HepG2 (cell line): Measurements from ENCODE around the gene GNL1. TPM values are rescaled to one million over a fixed set of nuclear protein-coding genes. Genes with fewer than 3 reads are reported as not detected.

Experiments used
- ATAC-seq: fragments of 200-7000 bp; cut with Tn5 transposase; 3 replicates; pipeline ENCODE4 v1.9.1; 2020; ENCODE audit warnings: mild to moderate bottlenecking, moderate library complexity
- BruUV-seq: library from RNA; stranded (reverse); fragments of 400-500 nt; replicated peaks from 2 replicates; lab custom pipeline; 2021; lab: Mats Ljungman, UMichigan
- CTCF ChIA-PET: fragments of 300-600 bp; formaldehyde crosslinking; extraction: SDS; loops from one replicate; lab custom pipeline; 2021; ENCODE audit warnings: low total read pairs, inconsistent platforms, low intra/inter-chr PET ratio; lab: Yijun Ruan, JAX
- POLR2A ChIA-PET: fragments of 350-600 bp; sonication (Branson Sonifier 250); formaldehyde crosslinking; loops from one replicate; lab custom pipeline; 2020; ENCODE audit warnings: antibody characterized with exemption, inconsistent platforms; lab: Yijun Ruan, JAX
- DNase-seq: peaks from one replicate; pipeline ENCODE4 v3.0.0-alpha.2; 2015; ENCODE audit warnings: low spot score
- FAIRE-seq: peaks from 3 replicates; lab custom pipeline; 2011; peaks lifted over from hg19 to GRCh38; lab: Jason Lieb, UNC
- H2AFZ ChIP-seq: one replicate; pipeline ENCODE4 v1.6.1; 2011; ENCODE audit warnings: low read length, inconsistent platforms
- H3K27ac ChIP-seq: fragments of 300-600 bp; 3 replicates; pipeline ENCODE4 v1.8.0; 2011; ENCODE audit warnings: mixed run types, mild to moderate bottlenecking, mixed read lengths, low read length, inconsistent platforms; ENCODE audit not compliant: insufficient read depth; ENCODE audit errors: extremely low read length
- H3K27me3 ChIP-seq, 2 experiments: fragments of 200-600 bp in 1 of 2; 2 replicates in 1 of 2; 3 replicates in 1 of 2; pipeline versions ENCODE4 v1.6.0 to v1.8.0; 2011; ENCODE audit warnings: low read length in 2 of 2, mild to moderate bottlenecking in 2 of 2, moderate library complexity in 2 of 2, inconsistent platforms in 1 of 2; ENCODE audit not compliant: insufficient read depth in 2 of 2, control insufficient read depth in 1 of 2
- H3K36me3 ChIP-seq, 2 experiments: fragments of 200-600 bp in 1 of 2; replicated peaks in 1 of 2; 2 replicates in 1 of 2; 3 replicates in 1 of 2; pipeline versions ENCODE4 v1.5.1 to v1.8.0; 2011; ENCODE audit warnings: low read length in 2 of 2, inconsistent platforms in 1 of 2; ENCODE audit not compliant: insufficient read depth in 2 of 2, control insufficient read depth in 1 of 2
- H3K4me1 ChIP-seq: 2 replicates; pipeline ENCODE4 v1.5.1; 2012; ENCODE audit warnings: low read length, inconsistent platforms; ENCODE audit not compliant: insufficient read depth
- H3K4me2 ChIP-seq: 2 replicates; pipeline ENCODE4 v1.6.0; 2011; ENCODE audit warnings: low read depth, low read length, inconsistent platforms
- H3K4me3 ChIP-seq, 3 experiments: fragments of 200-600 bp in 1 of 3; sonication (generic), shearing (Covaris generic) in 1 of 3; replicated peaks in 1 of 3; 2 replicates each; pipeline ENCODE4 v1.5.1; 2011 to 2016; ENCODE audit warnings: low read length in 3 of 3, inconsistent platforms in 2 of 3, low read depth in 2 of 3, mild to moderate bottlenecking in 2 of 3, control low read depth in 1 of 3, mixed read lengths in 1 of 3; ENCODE audit not compliant: insufficient read depth in 1 of 3
- H3K79me2 ChIP-seq: one replicate; pipeline ENCODE4 v1.6.1; 2011; ENCODE audit warnings: low read length, inconsistent platforms; ENCODE audit not compliant: insufficient read depth
- H3K9ac ChIP-seq: 2 replicates; pipeline ENCODE4 v1.6.0; 2011; ENCODE audit warnings: mild to moderate bottlenecking, low read depth, low read length, inconsistent platforms; ENCODE audit not compliant: insufficient read depth
- H3K9me3 ChIP-seq: 2 replicates; pipeline ENCODE4 v1.5.1; 2012; ENCODE audit warnings: mild to moderate bottlenecking, low read length
- H4K20me1 ChIP-seq: 2 replicates; pipeline ENCODE4 v1.6.0; 2011; ENCODE audit warnings: inconsistent platforms, mild to moderate bottlenecking, low read length, moderate library complexity; ENCODE audit not compliant: insufficient read depth
- ATF1 ChIP-seq: IDR thresholded peaks from 2 replicates; pipeline ENCODE4 v1.6.1; 2016; ENCODE audit warnings: mild to moderate bottlenecking, control low read depth
- CBFB ChIP-seq: sonication (generic); formaldehyde crosslinking; IDR thresholded peaks from 2 replicates; pipeline ENCODE4 v1.4.0; 2020; ENCODE audit warnings: missing genetic modification reagents
- CREBL2 ChIP-seq: sonication (generic); formaldehyde crosslinking; IDR thresholded peaks from 2 replicates; pipeline ENCODE4 v1.8.1; 2023; ENCODE audit warnings: missing genetic modification reagents, mild to moderate bottlenecking, borderline replicate concordance
- MLLT10 ChIP-seq: sonication (generic); formaldehyde crosslinking; IDR thresholded peaks from 2 replicates; pipeline ENCODE4 v1.4.0; 2020; ENCODE audit warnings: missing genetic modification reagents
- MTA1 ChIP-seq: sonication (generic); formaldehyde crosslinking; IDR thresholded peaks from 2 replicates; pipeline ENCODE4 v1.4.0; 2020; ENCODE audit warnings: missing genetic modification reagents, mild to moderate bottlenecking, borderline replicate concordance
- PCBP1 ChIP-seq: fragments of 200-400 bp; formaldehyde crosslinking; IDR thresholded peaks from 2 replicates; pipeline ENCODE4 v1.6.1; 2017; ENCODE audit warnings: mild to moderate bottlenecking, low read depth, low read length, borderline replicate concordance
- PLSCR1 ChIP-seq: sonication (generic); formaldehyde crosslinking; IDR thresholded peaks from 2 replicates; pipeline ENCODE4 v1.5.0; 2020; ENCODE audit warnings: missing genetic modification reagents, mild to moderate bottlenecking, borderline replicate concordance
- POLR2A ChIP-seq, 2 experiments: IDR thresholded peaks; 2 replicates each; pipeline ENCODE4 v1.6.1; 2011; ENCODE audit warnings: low read depth in 2 of 2, low read length in 2 of 2, mild to moderate bottlenecking in 1 of 2, moderate library complexity in 1 of 2; ENCODE audit not compliant: insufficient read depth in 1 of 2
- PTBP1 ChIP-seq: fragments of 200-400 bp; formaldehyde crosslinking; IDR thresholded peaks from 2 replicates; pipeline ENCODE4 v1.6.1; 2018; ENCODE audit warnings: low read length, low read depth; ENCODE audit not compliant: poor library complexity, severe bottlenecking
- SIX4 ChIP-seq: sonication (generic); formaldehyde crosslinking; IDR thresholded peaks from 2 replicates; pipeline ENCODE4 v1.4.0; 2020; ENCODE audit warnings: missing genetic modification reagents
- SOX13 ChIP-seq, 3 experiments: fragments of 450-650 bp in 1 of 3; sonication (generic) in 1 of 3; formaldehyde crosslinking in 1 of 3; IDR thresholded peaks in 2 of 3; conservative IDR thresholded peaks in 1 of 3; 2 replicates each; pipeline versions ENCODE4 v1.5.0 to v1.6.1; 2016 to 2020; ENCODE audit warnings: antibody characterized with exemption in 1 of 3, mild to moderate bottlenecking in 1 of 3, missing compliant biosample characterization in 1 of 3, missing genetic modification reagents in 1 of 3, moderate library complexity in 1 of 3
- TBX2 ChIP-seq: sonication (generic); formaldehyde crosslinking; IDR thresholded peaks from 2 replicates; pipeline ENCODE4 v1.5.0; 2020; ENCODE audit warnings: missing genetic modification reagents, mild to moderate bottlenecking, borderline replicate concordance
- ZFP82 ChIP-seq: sonication (generic); formaldehyde crosslinking; IDR thresholded peaks from 2 replicates; pipeline ENCODE4 v1.5.1; 2020; ENCODE audit warnings: mild to moderate bottlenecking, missing genetic modification reagents, borderline replicate concordance
- ZNF644 ChIP-seq: IDR thresholded peaks from 2 replicates; pipeline ENCODE4 v1.6.1; 2016; ENCODE audit warnings: low read depth
- ZNF766 ChIP-seq: sonication (generic); formaldehyde crosslinking; IDR thresholded peaks from 2 replicates; pipeline ENCODE4 v1.5.0; 2020; ENCODE audit warnings: missing genetic modification reagents, borderline replicate concordance
- ZNF800 ChIP-seq: sonication (generic); formaldehyde crosslinking; IDR thresholded peaks from 2 replicates; pipeline ENCODE4 v1.4.0; 2020; ENCODE audit warnings: missing genetic modification reagents
- WGBS: methylation state at CpG from one replicate; pipeline ENCODE4 v1.1.6; 2017; ENCODE audit warnings: low lambda C conversion rate; 5-methylcytosine and 5-hydroxymethylcytosine counted together
- in situ Hi-C: cut with HindIII; loops from 2 replicates; pipeline ENCODE4 v1.10.0; 2017; ENCODE audit warnings: low pct_unique_long_range_greater_than_20kb; ENCODE audit not compliant: extremely low pct_ligation_motif_present
- intact Hi-C: fragments of 100-400 bp; cut with micrococcal nuclease; formaldehyde crosslinking; loops from one replicate; pipeline ENCODE4 v1.10.0; 2022; ENCODE audit not compliant: unreplicated experiment
- polyA plus RNA-seq, 8 experiments: library from polyadenylated mRNA; depleted of rRNA in 3 of 8; stranded (reverse) in 7 of 8; unstranded in 1 of 8; fragments of >200 nt; fragmentation: Illumina TruSeq in 4 of 8; extraction: Trizol in 4 of 8; gene quantifications; 2 replicates each; pipeline versions ENCODE4 v1.2.1 to v1.2.3, GENCODE V29; 2011 to 2016; ENCODE audit warnings: low read depth in 4 of 8, missing spikeins in 1 of 8, mixed read lengths in 1 of 8; ENCODE audit not compliant: insufficient read depth in 1 of 8
- total RNA-seq, 5 experiments: library from RNA; depleted of rRNA; stranded (reverse); fragments of >200 nt; fragmentation: Illumina TruSeq; extraction: Trizol; gene quantifications; 2 replicates each; pipeline ENCODE4 v1.2.3, GENCODE V29; 2016; ENCODE audit warnings: low read depth in 1 of 5
- TF ChIP-seq, protein P1 (sequence below): IDR thresholded peaks from 2 replicates; pipeline ENCODE4 v1.6.1; 2012; ENCODE audit warnings: low read depth, low read length, improper control_type of control experiment

Gene GNL1
- total and polyA plus RNA-seq, 2 of the 13 experiments (the other 11 are each of a cell fraction or from before 2014, with no cell fraction given), result 35.0 to 55.6 TPM

- TF ChIP-seq ZNF800, result no peak
- no peak for TF ChIP-seq MTA1 (CRISPR knock-in tag)
- TF ChIP-seq PTBP1, result peak; percentile 11
- 0 out of 2 replicates have a peak, but pooled peaks have one; percentile 73 for TF ChIP-seq CREBL2
- TF ChIP-seq, all 625 proteins: peak for 15
Observed at GRCh38 chr6:30570740-30571074, 14.4 kb upstream of the GNL1 start (continued).

DNA sequence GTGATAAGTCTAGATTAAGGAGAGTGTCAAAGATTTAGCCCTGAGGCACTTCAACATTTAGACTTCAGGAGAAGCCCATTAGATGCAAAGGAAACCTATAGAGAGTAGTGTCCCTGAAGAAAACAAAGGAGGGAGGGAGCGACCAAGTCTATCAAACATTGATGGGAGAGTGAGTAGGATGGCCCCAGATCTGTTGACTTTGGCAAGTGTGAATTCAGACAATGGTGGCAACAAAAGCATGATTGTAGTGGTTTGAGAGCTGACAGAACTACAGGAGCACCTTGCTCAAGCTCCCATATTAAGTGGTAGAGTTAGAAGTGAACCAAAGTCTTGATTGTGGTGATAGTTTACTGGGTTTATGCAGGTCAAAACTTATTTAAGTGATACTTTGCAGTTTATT, 14.0 kb upstream of the GNL1 start:
- peak; percentile 72 for DNase-seq
- Histone ChIP-seq H3K4me2 (peak overlapping the region; percentile 99), H3K79me2 (peaks cover 40% of the 10 kb centered on the region), H3K9ac (peak overlapping the region; percentile 88), H4K20me1 (peaks cover 23% of the 10 kb centered on the region), H3K36me3 (no peaks in the 10 kb centered on the region; a peak in 1 of 5 replicates), H3K4me3 (peak overlapping the region; percentile 67 to 88 (median 70)), H2AFZ (no peak overlapping the region), H3K9me3 (no peaks in the 10 kb centered on the region), H3K4me1 (peaks cover 58% of the 10 kb centered on the region), H3K27ac (no peak overlapping the region), H3K27me3 (no peaks in the 10 kb centered on the region; a peak in 1 of 5 replicates)
- 25% methylated on average over 1 of the region's 1 CpG for WGBS
- in situ Hi-C loops (no loop called here), intact Hi-C loops (loop anchor here (1.0 kb wide), 2 partner anchors 13 to 103 kb away; partner anchors contain the start of genes DHX16 and PRR3)
- ChIA-PET CTCF (no interaction called here), POLR2A (interaction anchor here (1.2 to 2.6 kb wide), 13 partner anchors 10 to 338 kb away, joined by 3 to 74 read pairs (median 5); partner anchors contain the start of genes GNL1, GTF2H4, MRPS18B and PPP1R10)
- FAIRE-seq, result no peak
- peak; percentile 40 for ATAC-seq
- BruUV-seq, result no TSS peak
- peak; percentile 92 for TF ChIP-seq SOX13 (IDR thresholded peaks at IDR 0.05)
- peak in 1 of 2 experiments; percentile 98; a peak in 2 of 4 replicates for TF ChIP-seq SOX13 (CRISPR knock-in tag; conservative IDR thresholded peaks at IDR 0.05 in 1 of 2, IDR thresholded peaks at IDR 0.05 in 1 of 2)
- no peak for TF ChIP-seq ZNF766 (CRISPR knock-in tag)
- TF ChIP-seq, protein P1, sequence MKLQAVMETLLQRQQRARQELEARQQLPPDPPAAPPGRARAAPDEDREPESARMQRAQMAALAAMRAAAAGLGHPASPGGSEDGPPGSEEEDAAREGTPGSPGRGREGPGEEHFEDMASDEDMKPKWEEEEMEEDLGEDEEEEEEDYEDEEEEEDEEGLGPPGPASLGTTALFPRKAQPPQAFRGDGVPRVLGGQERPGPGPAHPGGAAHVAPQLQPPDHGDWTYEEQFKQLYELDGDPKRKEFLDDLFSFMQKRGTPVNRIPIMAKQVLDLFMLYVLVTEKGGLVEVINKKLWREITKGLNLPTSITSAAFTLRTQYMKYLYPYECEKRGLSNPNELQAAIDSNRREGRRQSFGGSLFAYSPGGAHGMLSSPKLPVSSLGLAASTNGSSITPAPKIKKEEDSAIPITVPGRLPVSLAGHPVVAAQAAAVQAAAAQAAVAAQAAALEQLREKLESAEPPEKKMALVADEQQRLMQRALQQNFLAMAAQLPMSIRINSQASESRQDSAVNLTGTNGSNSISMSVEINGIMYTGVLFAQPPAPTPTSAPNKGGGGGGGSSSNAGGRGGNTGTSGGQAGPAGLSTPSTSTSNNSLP, result 0 out of 2 replicates have a peak, but pooled peaks have one; percentile 33
- TF ChIP-seq SIX4 (CRISPR knock-in tag), result no peak
- TF ChIP-seq PLSCR1, result 0 out of 2 replicates have a peak, but pooled peaks have one; percentile 8
- TF ChIP-seq PCBP1, result no peak
- TF ChIP-seq ZFP82 (CRISPR knock-in tag), result no peak
- no peak for TF ChIP-seq MLLT10 (CRISPR knock-in tag)
- TF ChIP-seq ATF1 (CRISPR knock-in tag), result no peak
- TF ChIP-seq CBFB (CRISPR knock-in tag), result no peak
- no peak for TF ChIP-seq TBX2 (CRISPR knock-in tag)
- TF ChIP-seq ZNF644 (CRISPR knock-in tag), result 0 out of 2 replicates have a peak, but pooled peaks have one; percentile 54
- TF ChIP-seq POLR2A (IDR thresholded peaks at IDR 0.05; ENCODE audit: insufficient read depth in 1 of 2, low read depth in 2 of 2, low read length in 2 of 2), result no peak; a peak in 1 of 4 replicates
